RPMI8226 (cell line): ENCODE results near the gene NFKBIB.
"Not testable (repeated sequence)": the region's sequence is repeated elsewhere in the genome, so short reads cannot be mapped to it uniquely, and the experiment has no call there.

Experiments used
- DNase-seq: peaks from one replicate; pipeline ENCODE4 v3.0.0-alpha.2; 2015

Gene NFKBIB, protein sequence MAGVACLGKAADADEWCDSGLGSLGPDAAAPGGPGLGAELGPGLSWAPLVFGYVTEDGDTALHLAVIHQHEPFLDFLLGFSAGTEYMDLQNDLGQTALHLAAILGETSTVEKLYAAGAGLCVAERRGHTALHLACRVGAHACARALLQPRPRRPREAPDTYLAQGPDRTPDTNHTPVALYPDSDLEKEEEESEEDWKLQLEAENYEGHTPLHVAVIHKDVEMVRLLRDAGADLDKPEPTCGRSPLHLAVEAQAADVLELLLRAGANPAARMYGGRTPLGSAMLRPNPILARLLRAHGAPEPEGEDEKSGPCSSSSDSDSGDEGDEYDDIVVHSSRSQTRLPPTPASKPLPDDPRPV

GRCh38 chr19:38899447-38900201 lies at the start of gene NFKBIB, which contains the start of gene SIRT2:
Gene NFKBIB, plus strand, starts transcription at chr19:38899969. Its CDS starts 64 bp downstream, at chr19:38900033.
Gene SIRT2, minus strand, starts transcription at chr19:38899618. Its CDS starts 97 bp downstream, at chr19:38899521.
- DNase-seq: peak; percentile 98

GRCh38 chr19:38850436-38850975 lies 49.3 kb upstream of the NFKBIB start:
- no peak for DNase-seq

GRCh38 chr19:38850976-38851621 lies 48.7 kb upstream of the NFKBIB start:
- DNase-seq: no peak

DNA sequence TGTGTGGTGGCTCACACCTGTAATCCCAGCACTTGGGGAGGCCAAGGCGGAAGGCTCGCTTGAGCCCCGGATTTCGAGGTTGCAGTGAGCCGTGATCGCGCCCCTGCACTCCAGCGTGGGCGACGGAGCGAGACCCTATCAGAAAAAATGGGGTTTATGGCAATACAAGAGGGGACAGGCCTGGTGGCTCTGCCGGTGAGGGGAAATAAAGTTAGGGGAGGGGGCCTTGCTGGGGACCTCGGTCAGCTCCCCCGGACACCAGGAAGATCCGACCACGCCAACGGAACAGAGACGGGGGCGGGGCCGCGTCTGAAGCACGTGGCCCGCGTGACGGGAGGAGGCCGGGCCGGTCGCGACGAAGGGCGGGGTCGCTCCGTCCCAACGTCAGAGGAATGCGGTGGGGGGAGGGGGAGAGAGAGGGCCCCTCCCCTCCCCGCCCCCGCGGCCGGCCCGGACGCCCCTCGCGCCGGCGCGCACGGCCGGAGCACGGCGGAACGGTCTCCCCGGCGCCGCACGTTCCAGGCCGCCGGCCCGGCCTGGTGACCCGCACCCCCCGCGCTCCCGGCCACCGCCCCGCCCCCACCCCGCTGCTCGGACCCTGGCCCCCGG lies 48.0 kb upstream of the NFKBIB start:
- peak; percentile 93 for DNase-seq

DNA sequence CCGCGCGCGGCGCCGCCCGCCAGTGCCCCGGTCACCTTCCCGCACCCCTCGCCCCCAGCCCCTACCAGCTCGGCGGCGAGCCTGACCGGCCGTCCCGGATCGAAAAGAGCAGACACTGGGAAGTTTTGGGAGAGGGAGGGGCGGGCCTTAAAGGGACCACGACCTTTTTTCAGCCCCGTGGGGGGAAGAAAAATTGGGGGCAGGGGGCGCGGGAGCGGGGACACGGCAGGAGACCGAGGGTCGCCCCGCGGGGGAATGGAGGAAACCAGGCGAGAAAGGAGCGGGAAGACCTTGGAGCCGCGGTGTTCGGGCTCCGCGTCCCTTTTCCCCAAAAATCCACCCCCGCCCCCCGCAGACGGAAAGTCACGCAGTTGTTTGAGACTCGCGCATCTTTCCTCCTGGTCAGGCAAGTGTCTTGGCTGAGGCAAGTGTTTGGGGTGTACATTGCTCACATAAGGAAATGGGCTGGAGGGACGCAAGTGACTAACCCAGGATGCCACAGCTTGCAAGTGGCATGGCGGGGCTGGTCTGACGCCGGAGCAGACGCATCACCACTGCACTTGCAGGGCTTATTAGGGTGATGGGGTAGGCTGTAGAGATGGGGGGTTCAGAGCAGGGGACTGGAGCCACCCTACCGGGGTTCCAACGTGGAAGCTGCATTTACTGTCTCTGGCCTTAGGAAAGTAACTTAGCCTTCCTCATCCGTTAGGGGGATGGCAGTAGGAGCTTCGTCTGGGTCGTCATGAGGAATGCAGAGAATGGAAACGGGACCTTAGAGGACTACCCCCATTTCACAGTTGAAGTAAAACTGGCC lies 47.3 kb upstream of the NFKBIB start:
- peak; percentile 54 for DNase-seq

DNA sequence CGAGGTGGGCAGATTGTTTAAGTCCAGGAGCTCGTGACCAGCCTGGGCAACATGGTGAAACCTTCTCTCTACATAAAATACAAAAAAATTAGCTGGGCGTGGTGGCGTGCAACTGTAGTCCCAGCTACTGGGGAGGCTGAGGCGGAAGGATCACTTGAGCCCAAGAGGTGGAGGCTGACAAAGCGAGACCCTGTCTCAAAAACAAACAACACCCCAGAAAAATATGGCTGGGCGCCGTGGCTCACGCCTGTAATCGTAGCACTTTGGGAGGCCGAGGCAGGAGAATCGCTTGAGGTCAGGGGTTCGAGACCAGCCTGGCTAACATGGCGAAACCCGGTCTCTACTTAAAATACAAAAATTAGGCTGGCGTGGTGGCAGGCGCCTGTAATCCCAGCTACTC lies 46.6 kb upstream of the NFKBIB start:
- no peak for DNase-seq

GRCh38 chr19:38854961-38855360 lies 44.8 kb upstream of the NFKBIB start:
- not testable (repeated sequence) for DNase-seq

- DNase-seq: not testable (repeated sequence)
Measured at GRCh38 chr19:38855751-38856150, 44.0 kb upstream of the NFKBIB start.

DNA sequence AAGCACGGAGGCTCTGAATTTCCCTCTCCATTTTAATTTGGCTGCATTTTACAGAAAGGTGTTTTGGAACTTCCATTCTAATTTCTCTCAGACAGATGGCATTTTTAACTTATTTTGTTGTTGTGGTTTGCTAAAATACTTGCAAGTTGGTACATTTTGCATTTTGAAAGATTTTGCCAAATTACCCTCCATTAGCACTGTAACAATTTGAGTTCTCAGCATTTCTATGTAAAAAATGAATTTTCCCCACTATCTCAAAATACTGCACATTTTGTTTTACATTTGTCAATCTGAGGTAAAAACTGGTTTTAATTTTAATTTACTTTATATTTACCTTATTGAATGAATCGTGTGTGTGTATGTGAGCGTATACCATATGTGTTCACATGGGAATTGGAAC lies 43.0 kb upstream of the NFKBIB start:
- DNase-seq: no peak

DNA sequence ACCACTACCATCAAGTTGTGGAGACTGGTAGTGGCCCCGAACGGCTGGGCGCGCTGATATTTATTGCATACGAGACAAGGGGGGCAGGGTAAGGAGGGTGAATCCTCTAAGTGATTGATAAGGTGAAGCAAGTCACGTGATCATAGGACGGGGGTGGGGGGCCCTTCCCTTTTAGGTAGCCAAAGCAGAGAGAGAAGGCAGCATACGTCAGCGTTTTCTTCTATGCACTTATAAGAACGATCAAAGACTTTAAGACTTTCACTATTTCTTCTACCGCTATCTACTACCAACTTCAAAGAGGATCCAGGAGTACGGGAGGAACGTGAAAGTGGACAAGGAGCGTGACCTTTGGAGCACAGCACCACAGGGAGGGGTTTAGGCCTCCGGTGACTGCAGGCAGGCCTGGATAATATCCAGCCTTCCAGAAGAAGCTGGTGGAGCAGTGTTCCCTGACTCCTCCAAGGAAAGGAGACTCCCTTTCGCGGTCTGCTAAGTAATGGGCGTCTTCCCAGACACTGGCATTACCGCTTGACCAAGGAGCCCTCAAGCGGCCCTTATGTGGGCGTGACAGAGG lies 40.1 kb upstream of the NFKBIB start:
- not testable (repeated sequence) for DNase-seq

DNA sequence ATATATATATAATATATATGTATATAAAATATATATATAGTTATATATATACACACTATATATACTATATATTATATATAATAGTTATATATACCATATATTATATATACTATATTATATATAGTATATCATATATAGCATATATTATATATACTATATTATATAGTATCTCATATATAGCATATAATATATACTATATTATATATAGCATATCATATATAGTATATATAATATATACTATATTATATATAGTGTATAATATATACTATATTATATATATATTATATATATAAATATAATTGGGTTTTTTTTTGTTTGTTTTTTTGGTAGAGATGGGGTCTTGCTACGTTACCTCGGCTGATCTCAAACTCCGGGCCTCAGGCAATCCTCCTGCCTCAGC lies 38.4 kb upstream of the NFKBIB start:
- DNase-seq: no peak

DNA sequence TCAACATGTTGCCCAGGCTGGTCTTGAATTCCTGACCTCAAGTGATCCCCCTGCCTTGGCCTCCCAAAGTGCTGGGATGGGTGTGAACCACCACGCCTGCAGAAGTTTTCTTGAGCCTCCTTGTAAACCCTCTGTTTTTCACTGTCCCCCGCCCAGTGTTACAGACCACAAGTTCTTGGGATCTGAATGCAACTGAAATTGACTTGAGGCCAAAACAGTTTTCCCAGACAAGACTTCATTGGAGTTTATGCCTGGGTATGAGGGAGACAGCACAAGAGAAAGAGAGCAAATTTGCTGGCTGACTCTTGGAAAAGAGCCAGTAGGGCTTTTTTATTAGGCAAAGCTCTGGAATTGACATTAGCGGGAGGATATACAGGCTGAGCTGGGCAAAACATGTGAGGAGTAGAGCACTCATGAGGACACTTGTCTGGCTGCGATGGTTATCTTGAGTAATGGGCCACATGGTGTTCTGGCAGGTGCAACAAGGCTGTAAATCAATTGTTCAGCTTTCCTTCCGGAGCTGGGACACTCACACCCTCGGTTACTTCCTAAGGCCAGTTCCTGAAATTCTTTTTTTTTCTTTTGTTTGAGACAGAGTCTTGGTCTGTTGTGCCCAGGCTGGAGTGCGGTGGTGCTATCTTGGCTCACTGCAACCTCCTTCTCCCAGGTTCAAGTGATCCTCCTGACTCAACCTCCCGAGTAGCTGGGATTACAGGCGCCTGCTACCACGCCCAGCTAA lies 37.3 kb upstream of the NFKBIB start:
- no peak for DNase-seq

GRCh38 chr19:38867171-38867780 lies 32.5 kb upstream of the NFKBIB start:
- DNase-seq: no peak

- DNase-seq: no peak
Measured at GRCh38 chr19:38868551-38868950, 31.2 kb upstream of the NFKBIB start.

- peak; percentile 68 for DNase-seq
Measured at GRCh38 chr19:38869160-38869835, 30.5 kb upstream of the NFKBIB start.

DNA sequence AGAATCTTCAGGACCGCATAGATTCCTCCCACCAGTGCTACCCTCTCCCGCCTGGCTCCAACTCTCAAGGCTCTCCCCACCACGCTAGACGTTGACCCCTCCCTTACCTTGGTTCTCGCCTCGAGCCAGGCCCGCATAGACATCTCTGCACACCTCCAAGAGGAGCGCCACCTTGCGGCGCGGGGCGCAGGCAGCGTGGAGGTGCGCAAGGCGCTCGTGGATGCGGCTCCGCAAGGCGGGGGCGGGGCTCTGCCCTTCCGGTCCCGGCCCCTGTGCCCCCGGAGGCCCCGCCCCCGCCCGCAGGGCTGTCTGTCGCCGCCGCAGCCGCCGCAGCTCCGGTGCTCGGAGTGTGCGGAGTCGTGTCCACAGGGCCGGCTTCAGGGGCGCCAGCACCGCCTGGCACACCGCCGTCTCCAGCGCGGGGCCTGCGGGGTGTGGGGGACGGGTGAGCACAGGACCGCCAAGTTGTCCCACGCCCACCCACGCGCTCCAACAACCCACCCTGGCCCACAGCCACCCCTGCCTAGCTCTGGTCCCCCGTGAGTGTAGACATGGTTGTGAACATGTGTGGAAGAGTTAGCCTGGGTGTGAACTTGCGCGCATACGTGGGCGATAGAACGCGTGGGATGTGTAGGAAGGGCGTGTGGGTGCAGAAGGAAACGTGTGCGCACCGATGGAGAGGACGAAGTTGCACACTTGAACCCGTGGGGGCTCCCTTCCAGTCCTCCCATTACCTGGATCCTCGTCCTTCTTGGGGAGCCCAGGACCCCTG lies 29.7 kb upstream of the NFKBIB start:
- peak; percentile 94 for DNase-seq

DNA sequence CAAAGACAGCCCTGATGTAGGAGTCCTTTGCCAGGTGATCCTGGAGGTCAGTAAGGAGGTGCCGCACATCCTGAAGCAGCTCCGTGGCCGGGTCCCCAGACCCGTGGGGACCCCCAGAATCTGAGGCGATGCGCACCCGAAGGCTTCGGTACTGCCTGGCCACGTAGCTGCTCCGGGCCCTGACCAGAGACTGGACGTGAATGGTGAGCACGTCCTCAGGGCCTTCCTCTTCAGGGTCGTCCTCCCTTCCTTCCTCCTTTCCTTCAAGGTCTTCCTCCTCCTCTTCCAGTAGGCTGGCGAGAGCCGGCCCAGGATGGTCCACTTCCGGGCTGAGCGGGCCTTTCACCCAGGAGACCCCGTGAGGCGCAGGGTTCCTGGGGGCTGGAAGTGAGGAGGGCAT lies 29.2 kb upstream of the NFKBIB start:
- DNase-seq: no peak

GRCh38 chr19:38873400-38873799 lies 26.4 kb upstream of the NFKBIB start:
- not testable (repeated sequence) for DNase-seq
